Endothelial cell of coronary artery (primary cell): ENCODE data around the gene KRTAP17-1. TPM values are rescaled to one million over a fixed set of nuclear protein-coding genes. Genes with fewer than 3 reads are reported as not detected.

Experiments used
- total RNA-seq: library from RNA; depleted of rRNA; stranded (reverse); fragments of >200 nt; gene quantifications from 2 replicates; pipeline ENCODE4 v1.2.3, GENCODE V29; 2014

The KRTAP17-1 gene, protein sequence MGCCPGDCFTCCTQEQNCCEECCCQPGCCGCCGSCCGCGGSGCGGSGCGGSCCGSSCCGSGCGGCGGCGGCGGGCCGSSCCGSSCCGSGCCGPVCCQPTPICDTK
- total RNA-seq = not detected in 2 replicates

DNA sequence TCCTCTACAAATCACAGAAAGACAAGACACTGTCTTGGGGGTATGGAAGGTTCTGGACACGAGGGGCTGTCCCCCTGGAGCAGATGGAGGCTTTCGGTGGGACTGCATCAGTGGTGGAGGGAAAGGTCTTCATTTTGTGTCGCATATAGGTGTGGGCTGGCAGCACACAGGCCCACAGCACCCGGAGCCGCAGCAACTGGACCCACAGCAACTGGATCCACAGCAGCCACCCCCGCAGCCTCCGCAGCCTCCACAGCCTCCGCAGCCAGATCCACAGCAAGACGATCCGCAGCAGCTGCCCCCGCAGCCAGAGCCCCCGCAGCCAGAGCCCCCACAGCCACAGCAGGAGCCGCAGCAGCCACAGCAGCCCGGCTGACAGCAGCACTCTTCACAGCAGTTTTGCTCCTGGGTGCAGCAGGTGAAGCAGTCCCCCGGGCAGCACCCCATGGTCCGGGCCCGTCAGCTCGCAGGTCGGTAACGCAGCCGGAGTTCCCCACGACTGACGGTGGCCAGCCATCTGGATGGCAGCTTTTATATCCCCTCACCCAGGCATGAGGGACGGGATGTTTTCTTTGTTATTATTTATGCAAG, at the start of gene KRTAP17-1:
KRTAP17-1 (minus strand) TSS at position 507 of the 591 bp plus-strand sequence; CDS start at position 447, 60 bp downstream.

DNA sequence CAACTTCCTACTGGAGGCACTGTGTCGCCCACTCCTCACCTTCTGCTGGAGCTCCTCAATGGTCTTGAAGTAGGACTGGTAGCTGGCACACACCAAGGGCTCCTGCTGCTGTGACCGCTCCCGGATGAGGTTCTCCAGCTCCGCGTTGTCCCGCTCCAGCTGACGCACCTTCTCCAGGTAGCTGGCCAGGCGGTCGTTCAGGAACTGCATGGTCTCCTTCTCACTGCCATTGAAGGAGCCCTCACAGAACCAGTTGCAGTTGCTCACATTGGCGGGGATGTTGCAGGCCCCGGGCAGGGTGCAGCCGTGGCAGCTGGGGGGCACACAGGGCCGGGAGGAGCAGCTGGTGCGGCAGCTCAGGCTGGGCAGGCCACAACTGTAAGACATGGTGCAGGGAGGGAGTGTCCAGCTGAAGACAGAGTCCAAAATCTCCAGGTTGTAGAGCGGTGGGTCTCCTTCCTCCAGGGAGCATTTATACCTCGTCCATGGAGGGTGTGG, 34.9 kb upstream of the KRTAP17-1 start, which contains the start of gene KRT33A:
KRT33A (minus strand) TSS at position 448 of the 498 bp plus-strand sequence; CDS start at position 387, 61 bp downstream.

DNA sequence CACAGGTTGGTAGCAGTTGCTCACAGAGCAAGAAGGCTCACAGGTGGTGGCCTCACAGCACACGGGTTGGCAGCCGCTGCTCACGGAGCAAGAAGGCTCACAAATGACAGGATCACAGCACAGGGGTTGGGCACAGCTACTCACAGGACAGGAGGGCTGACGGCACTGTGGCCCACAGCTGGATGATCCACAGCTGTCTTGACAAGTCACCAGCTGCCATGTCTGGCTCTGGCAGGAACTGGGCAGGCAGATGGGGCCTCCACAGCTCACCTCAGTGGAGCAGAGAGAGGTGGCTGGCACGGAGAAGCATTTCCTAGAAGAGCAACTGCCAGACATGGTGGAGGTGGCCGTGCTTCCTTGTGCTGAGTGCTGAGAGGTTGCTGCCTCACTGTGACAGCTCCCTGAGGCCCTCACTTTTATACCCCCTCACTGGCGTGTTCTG, 6.6 kb downstream of the KRTAP17-1 start, which contains the start of gene KRTAP16-1:
KRTAP16-1 (minus strand) TSS at position 392 of the 442 bp plus-strand sequence; CDS start at position 336, 56 bp downstream.

DNA sequence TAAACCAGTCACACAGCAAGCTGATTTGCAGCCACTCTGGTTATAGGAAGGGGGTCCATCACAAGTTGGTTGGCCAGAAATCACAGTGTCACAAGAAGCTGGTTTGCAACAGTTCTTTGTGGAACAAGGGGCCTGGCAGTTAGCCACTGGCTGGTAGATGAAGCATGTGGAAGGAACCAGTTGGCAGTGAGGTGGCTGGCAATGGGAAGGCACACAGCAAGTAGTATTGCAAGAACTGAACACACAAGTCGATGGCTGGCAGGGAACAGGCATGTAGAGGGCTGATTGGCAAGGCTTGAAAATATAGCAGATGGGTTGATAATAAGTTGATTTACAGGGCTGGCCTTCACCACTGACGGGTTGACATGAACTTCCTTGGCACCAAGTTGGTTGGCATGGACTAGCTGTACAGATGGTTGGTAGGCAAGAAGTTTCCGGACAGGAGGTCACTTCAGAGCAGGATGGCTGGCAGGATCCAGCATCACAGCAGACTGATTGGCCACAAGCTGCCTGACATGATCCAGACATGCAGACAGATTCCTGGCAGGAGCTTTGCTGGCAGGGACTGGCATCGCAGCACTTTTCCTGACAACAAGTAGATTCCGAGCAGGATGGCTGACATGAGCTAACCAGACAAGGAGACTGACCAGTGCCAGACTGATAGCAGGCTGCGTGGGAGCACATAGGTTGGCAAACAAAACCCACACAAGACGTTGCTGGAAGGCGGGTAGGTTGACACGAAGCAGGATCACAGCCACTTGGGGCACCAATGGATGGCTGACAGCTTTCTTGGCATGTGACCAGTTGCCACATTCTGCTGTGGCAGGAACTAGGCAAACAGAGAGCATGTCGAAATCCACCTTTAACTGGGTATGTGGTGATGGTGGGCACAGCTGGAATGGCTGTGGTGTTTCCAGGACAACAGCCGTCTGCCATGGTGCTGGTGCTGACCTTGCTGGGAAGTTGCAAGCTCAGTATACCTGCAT, 13.3 kb downstream of the KRTAP17-1 start, which contains the start of gene KRTAP29-1:
KRTAP29-1 (minus strand) TSS at position 936 of the 986 bp plus-strand sequence; CDS start at position 936, 0 bp downstream.

DNA sequence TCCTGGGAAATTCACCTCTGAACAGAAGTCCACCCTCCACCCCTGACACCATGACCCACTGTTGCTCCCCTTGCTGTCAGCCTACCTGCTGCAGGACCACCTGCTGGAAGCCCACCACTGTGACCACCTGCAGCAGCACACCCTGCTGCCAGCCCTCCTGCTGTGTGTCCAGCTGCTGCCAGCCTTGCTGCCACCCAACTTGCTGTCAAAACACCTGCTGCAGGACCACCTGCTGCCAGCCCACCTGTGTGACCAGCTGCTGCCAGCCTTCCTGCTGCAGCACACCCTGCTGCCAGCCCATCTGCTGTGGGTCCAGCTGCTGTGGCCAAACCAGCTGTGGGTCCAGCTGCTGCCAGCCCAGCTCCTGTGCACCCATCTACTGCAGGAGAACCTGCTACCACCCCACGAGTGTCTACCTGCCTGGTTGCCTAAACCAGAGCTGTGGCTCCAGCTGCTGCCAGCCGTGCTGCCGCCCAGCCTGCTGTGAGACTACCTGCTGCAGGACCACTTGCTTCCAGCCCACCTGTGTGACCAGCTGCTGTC, 39.8 kb downstream of the KRTAP17-1 start, which contains the start of gene KRTAP9-7:
KRTAP9-7 (plus strand) TSS at position 51 of the 543 bp plus-strand sequence; CDS start at position 51, 0 bp downstream.

DNA sequence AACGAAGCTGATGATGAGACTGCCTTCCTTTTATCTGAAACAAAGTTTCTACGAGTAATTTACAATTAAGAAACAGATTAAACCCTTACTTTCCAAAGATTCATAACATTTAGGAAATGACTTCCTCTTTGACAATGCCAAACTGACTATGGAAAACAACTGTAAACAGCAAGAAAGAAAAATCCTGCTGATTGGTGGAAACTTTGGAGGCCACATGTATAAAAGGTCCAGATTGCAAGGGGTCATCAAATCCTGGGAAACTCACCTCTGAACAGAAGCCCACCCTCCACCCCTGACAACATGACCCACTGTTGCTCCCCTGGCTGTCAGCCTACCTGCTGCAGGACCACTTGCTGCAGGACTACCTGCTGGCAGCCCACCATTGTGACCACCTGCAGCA, 50.4 kb downstream of the KRTAP17-1 start, which contains the start of gene KRTAP9-6:
KRTAP9-6 (plus strand) TSS at position 301 of the 400 bp plus-strand sequence; CDS start at position 301, 0 bp downstream.

Other genes with a start within 250 kb of the KRTAP17-1 start
- not detected in 2 replicates for gene KRTAP2-4, start 249.8 kb downstream of the KRTAP17-1 start, total RNA-seq
- gene KRTAP4-7, start 231.6 kb downstream of the KRTAP17-1 start, total RNA-seq = not detected in 2 replicates
- gene KRTAP4-8, start 217.6 kb downstream of the KRTAP17-1 start, total RNA-seq = not detected in 2 replicates
- gene KRTAP4-16, start 213.5 kb downstream of the KRTAP17-1 start, total RNA-seq = not detected in 2 replicates
- gene KRTAP4-9, start 210.3 kb downstream of the KRTAP17-1 start, total RNA-seq = not detected in 2 replicates
- not detected in 2 replicates for gene KRTAP4-11, start 197.3 kb downstream of the KRTAP17-1 start, total RNA-seq
- gene KRTAP4-12, start 191.5 kb downstream of the KRTAP17-1 start, total RNA-seq = not detected in 2 replicates
- gene KRTAP4-6, start 175.2 kb downstream of the KRTAP17-1 start, total RNA-seq = not detected in 2 replicates
- not detected in 2 replicates for gene KRTAP4-5, start 165.9 kb downstream of the KRTAP17-1 start, total RNA-seq
- gene KRTAP4-4, start 155.0 kb downstream of the KRTAP17-1 start, total RNA-seq = not detected in 2 replicates
- not detected in 2 replicates for gene KRTAP4-3, start 147.5 kb downstream of the KRTAP17-1 start, total RNA-seq
- not detected in 2 replicates for gene KRTAP4-2, start 137.5 kb downstream of the KRTAP17-1 start, total RNA-seq
- not detected in 2 replicates for gene KRTAP4-1, start 130.8 kb downstream of the KRTAP17-1 start, total RNA-seq
- gene KRTAP9-1, start 125.8 kb downstream of the KRTAP17-1 start, total RNA-seq = not detected in 2 replicates
- not detected in 2 replicates for gene KRTAP9-2, start 89.1 kb downstream of the KRTAP17-1 start, total RNA-seq
- not detected in 2 replicates for gene KRTAP9-3, start 83.3 kb downstream of the KRTAP17-1 start, total RNA-seq
- gene KRTAP9-8, start 77.7 kb downstream of the KRTAP17-1 start, total RNA-seq = not detected in 2 replicates
- gene KRTAP9-4, start 66.0 kb downstream of the KRTAP17-1 start, total RNA-seq = not detected in 2 replicates
- not detected in 2 replicates for gene KRTAP9-9, start 60.3 kb downstream of the KRTAP17-1 start, total RNA-seq
- not detected in 2 replicates for gene KRTAP9-6, start 50.3 kb downstream of the KRTAP17-1 start, total RNA-seq
- gene KRTAP9-7, start 40.0 kb downstream of the KRTAP17-1 start, total RNA-seq = not detected in 2 replicates
- not detected in 2 replicates for gene KRTAP29-1, start 12.9 kb downstream of the KRTAP17-1 start, total RNA-seq
- not detected in 2 replicates for gene KRTAP16-1, start 6.4 kb downstream of the KRTAP17-1 start, total RNA-seq
- gene KRT33A, start 35.1 kb upstream of the KRTAP17-1 start, total RNA-seq = not detected in 2 replicates
- not detected in 2 replicates for gene KRT33B, start 54.1 kb upstream of the KRTAP17-1 start, total RNA-seq
- gene KRT34, start 66.6 kb upstream of the KRTAP17-1 start, total RNA-seq = not detected in 2 replicates
- not detected in 2 replicates for gene KRT31, start 81.9 kb upstream of the KRTAP17-1 start, total RNA-seq
- gene KRT37, start 108.9 kb upstream of the KRTAP17-1 start, total RNA-seq = not detected in 2 replicates
- not detected in 2 replicates for gene KRT38, start 125.3 kb upstream of the KRTAP17-1 start, total RNA-seq
- not detected in 2 replicates for gene KRT32, start 151.7 kb upstream of the KRTAP17-1 start, total RNA-seq
- 0.09 TPM in 1 of 2 replicates, not detected in the other for gene KRT35, start 165.4 kb upstream of the KRTAP17-1 start, total RNA-seq
- under 0.01 TPM in 1 of 2 replicates, not detected in the other for gene KRT36, start 174.2 kb upstream of the KRTAP17-1 start, total RNA-seq
- gene KRT13, start 189.9 kb upstream of the KRTAP17-1 start, total RNA-seq = not detected in 2 replicates
- 0.56 and 1.8 TPM in 2 replicates for gene KRT15, start 203.2 kb upstream of the KRTAP17-1 start, total RNA-seq
- gene KRT19, start 212.6 kb upstream of the KRTAP17-1 start, total RNA-seq = 144 and 171 TPM in 2 replicates